Measurements from ENCODE around the gene PPCDC. TPM values are rescaled to one million over a fixed set of nuclear protein-coding genes. Genes with fewer than 3 reads are reported as not detected.

The PPCDC gene
- total and polyA plus RNA-seq, 10 of the 15 experiments (the other 5 are each of a cell fraction or from before 2014, with no cell fraction given): 32.5 to 135 (median 55.0) TPM

DNA sequence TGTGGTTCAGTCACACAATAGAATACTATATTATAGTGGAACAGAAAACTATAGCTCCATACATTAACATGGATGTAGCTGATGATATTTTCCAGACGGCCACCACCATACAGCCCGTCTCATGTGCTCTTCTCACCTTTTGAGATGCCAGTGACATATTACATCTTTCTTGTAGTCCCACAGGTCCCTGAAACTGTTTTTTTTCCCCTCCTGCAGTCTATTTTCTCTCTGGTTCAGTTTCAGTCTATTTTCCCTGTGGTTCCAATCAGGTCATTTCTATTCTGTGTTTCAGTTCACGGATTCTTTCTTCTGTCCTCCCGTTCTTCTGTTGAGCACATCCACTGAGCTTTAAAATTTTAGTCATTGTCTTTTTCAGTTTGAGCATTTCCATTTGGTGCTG is 72.2 kb downstream of the PPCDC start (continued):
- TF ChIP-seq, protein P1, sequence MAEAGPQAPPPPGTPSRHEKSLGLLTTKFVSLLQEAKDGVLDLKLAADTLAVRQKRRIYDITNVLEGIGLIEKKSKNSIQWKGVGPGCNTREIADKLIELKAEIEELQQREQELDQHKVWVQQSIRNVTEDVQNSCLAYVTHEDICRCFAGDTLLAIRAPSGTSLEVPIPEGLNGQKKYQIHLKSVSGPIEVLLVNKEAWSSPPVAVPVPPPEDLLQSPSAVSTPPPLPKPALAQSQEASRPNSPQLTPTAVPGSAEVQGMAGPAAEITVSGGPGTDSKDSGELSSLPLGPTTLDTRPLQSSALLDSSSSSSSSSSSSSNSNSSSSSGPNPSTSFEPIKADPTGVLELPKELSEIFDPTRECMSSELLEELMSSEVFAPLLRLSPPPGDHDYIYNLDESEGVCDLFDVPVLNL (IDR thresholded peaks at IDR 0.05; ENCODE audit: low read depth, low read length): no peak
- TF ChIP-seq NR2F1 (conservative IDR thresholded peaks at IDR 0.05): no peak
- TF ChIP-seq RUNX3 (IDR thresholded peaks at IDR 0.05; ENCODE audit: low read length): peak; percentile 81
- TF ChIP-seq TARDBP (IDR thresholded peaks at IDR 0.05; ENCODE audit: borderline replicate concordance): no peak
- TF ChIP-seq IKZF2 (IDR thresholded peaks at IDR 0.05): peak; percentile 65 to 84; a peak in 3 of 4 replicates
- no peak for TF ChIP-seq EGR1 (IDR thresholded peaks at IDR 0.05; ENCODE audit: borderline replicate concordance in 1 of 2, low read depth in 2 of 2, low read length in 2 of 2)
- TF ChIP-seq CREM (IDR thresholded peaks at IDR 0.05; ENCODE audit: low read depth): no peak; the same call in 1 of the 2 replicates
- TF ChIP-seq NFIC (IDR thresholded peaks at IDR 0.05; ENCODE audit: low read depth, low read length): peak; percentile 44; the same call in 1 of the 2 replicates
- 0 out of 2 replicates have a peak, but pooled peaks have one; percentile 32 for TF ChIP-seq PAX5 (IDR thresholded peaks at IDR 0.05; ENCODE audit: borderline replicate concordance, low read depth, low read length)
- peak; percentile 75 for TF ChIP-seq TCF12 (IDR thresholded peaks at IDR 0.05; ENCODE audit: low read depth, low read length)
- TF ChIP-seq ATF7 (IDR thresholded peaks at IDR 0.05; ENCODE audit: low read depth): peak; percentile 71
- TF ChIP-seq FOXM1 (IDR thresholded peaks at IDR 0.05; ENCODE audit: low read depth, low read length): peak; percentile 22; the same call in 1 of the 2 replicates
- TF ChIP-seq IKZF1 (conservative IDR thresholded peaks at IDR 0.05): peak; percentile 49; the same call in 1 of the 2 replicates
- no peak for TF ChIP-seq EZH2 (IDR thresholded peaks at IDR 0.05; ENCODE audit: borderline replicate concordance, control insufficient read depth, low read depth, low read length)
- TF ChIP-seq, protein P2, sequence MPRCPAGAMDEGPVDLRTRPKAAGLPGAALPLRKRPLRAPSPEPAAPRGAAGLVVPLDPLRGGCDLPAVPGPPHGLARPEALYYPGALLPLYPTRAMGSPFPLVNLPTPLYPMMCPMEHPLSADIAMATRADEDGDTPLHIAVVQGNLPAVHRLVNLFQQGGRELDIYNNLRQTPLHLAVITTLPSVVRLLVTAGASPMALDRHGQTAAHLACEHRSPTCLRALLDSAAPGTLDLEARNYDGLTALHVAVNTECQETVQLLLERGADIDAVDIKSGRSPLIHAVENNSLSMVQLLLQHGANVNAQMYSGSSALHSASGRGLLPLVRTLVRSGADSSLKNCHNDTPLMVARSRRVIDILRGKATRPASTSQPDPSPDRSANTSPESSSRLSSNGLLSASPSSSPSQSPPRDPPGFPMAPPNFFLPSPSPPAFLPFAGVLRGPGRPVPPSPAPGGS (IDR thresholded peaks at IDR 0.05; ENCODE audit: borderline replicate concordance, insufficient read depth, low read depth, low read length, poor library complexity, severe bottlenecking): peak; percentile 95
- peak; percentile 86 for TF ChIP-seq MEF2B (IDR thresholded peaks at IDR 0.05; ENCODE audit: partially characterized antibody, poor library complexity, severe bottlenecking)
- TF ChIP-seq WRNIP1 (IDR thresholded peaks at IDR 0.05; ENCODE audit: borderline replicate concordance, low read depth, low read length): no peak
- no peak for TF ChIP-seq FOXK2 (IDR thresholded peaks at IDR 0.05)
- TF ChIP-seq NBN (IDR thresholded peaks at IDR 0.05): peak; percentile 19; the same call in 1 of the 2 replicates
- TF ChIP-seq, protein P3, sequence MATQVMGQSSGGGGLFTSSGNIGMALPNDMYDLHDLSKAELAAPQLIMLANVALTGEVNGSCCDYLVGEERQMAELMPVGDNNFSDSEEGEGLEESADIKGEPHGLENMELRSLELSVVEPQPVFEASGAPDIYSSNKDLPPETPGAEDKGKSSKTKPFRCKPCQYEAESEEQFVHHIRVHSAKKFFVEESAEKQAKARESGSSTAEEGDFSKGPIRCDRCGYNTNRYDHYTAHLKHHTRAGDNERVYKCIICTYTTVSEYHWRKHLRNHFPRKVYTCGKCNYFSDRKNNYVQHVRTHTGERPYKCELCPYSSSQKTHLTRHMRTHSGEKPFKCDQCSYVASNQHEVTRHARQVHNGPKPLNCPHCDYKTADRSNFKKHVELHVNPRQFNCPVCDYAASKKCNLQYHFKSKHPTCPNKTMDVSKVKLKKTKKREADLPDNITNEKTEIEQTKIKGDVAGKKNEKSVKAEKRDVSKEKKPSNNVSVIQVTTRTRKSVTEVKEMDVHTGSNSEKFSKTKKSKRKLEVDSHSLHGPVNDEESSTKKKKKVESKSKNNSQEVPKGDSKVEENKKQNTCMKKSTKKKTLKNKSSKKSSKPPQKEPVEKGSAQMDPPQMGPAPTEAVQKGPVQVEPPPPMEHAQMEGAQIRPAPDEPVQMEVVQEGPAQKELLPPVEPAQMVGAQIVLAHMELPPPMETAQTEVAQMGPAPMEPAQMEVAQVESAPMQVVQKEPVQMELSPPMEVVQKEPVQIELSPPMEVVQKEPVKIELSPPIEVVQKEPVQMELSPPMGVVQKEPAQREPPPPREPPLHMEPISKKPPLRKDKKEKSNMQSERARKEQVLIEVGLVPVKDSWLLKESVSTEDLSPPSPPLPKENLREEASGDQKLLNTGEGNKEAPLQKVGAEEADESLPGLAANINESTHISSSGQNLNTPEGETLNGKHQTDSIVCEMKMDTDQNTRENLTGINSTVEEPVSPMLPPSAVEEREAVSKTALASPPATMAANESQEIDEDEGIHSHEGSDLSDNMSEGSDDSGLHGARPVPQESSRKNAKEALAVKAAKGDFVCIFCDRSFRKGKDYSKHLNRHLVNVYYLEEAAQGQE (IDR thresholded peaks at IDR 0.05; ENCODE audit: low read depth, low read length): no peak
- TF ChIP-seq FOS (IDR thresholded peaks at IDR 0.05; ENCODE audit: borderline replicate concordance, extremely low read depth, insufficient read length): no peak
- TF ChIP-seq, protein P4, sequence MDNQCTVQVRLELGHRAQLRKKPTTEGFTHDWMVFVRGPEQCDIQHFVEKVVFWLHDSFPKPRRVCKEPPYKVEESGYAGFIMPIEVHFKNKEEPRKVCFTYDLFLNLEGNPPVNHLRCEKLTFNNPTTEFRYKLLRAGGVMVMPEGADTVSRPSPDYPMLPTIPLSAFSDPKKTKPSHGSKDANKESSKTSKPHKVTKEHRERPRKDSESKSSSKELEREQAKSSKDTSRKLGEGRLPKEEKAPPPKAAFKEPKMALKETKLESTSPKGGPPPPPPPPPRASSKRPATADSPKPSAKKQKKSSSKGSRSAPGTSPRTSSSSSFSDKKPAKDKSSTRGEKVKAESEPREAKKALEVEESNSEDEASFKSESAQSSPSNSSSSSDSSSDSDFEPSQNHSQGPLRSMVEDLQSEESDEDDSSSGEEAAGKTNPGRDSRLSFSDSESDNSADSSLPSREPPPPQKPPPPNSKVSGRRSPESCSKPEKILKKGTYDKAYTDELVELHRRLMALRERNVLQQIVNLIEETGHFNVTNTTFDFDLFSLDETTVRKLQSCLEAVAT (IDR thresholded peaks at IDR 0.05): no peak
- TF ChIP-seq GABPA (IDR thresholded peaks at IDR 0.05; ENCODE audit: low read depth): no peak
- TF ChIP-seq ETV6 (conservative IDR thresholded peaks at IDR 0.05 in 1 of 2, IDR thresholded peaks at IDR 0.05 in 1 of 2; ENCODE audit: borderline replicate concordance in 1 of 2, low read depth in 1 of 2): peak in 1 of 2 experiments; percentile 49; a peak in 1 of 4 replicates

Measured in GM12878 (cell line).